Stimulated activated CD4-positive, alpha-beta T cell treated with anti-CD3 and anti-CD28 coated beads, Interleukin-2, amount 100 ng/mL, for 48 hours (primary cell): ENCODE measurements around the gene FAM111A.
A peak's percentile ranks its signal among the peaks of the same experiment; 100 is the strongest.

Experiments used
- DNase-seq, 2 donors: peaks; one replicate each; pipeline ENCODE4 v3.0.0-alpha.2; 2020

Gene FAM111A

DNA sequence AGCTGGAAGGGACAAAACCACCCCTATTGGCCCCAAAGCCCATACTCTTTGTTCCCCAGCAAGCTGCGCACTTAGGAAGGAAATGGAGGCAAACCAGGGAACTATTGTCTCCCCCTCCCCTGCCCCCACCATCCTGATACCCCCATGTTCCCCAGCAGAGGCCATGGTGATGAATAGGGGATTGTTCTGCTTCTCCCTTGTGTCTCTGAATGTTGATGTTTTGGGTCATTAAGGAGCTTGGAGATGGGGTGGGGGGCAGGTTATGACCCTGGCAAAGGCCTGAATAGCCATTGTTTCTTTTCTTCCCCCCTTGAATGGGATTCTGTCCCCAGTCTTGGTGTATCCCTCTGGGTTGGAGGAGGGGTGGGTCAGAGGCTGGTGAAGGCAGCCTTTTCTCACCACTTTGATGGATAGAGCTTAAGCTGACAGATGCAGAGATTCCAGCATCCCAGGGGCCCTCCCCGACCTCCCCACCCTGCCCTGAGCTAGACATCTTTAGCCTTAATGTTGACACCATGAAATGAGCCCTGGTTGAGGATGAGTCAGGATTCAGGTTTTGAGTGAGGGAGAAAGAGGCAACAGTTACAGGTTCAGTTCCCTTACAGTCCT is 37.6 kb downstream of the FAM111A start:
- no peak for DNase-seq

- DNase-seq, result no peak
These were observed 38.3 kb downstream of the FAM111A start for GRCh38 chr11:59180907-59181306.

GRCh38 chr11:59181746-59182456 is 39.2 kb downstream of the FAM111A start:
- DNase-seq, result no peak

GRCh38 chr11:59182457-59183151 is 39.9 kb downstream of the FAM111A start:
- no peak for DNase-seq

DNA sequence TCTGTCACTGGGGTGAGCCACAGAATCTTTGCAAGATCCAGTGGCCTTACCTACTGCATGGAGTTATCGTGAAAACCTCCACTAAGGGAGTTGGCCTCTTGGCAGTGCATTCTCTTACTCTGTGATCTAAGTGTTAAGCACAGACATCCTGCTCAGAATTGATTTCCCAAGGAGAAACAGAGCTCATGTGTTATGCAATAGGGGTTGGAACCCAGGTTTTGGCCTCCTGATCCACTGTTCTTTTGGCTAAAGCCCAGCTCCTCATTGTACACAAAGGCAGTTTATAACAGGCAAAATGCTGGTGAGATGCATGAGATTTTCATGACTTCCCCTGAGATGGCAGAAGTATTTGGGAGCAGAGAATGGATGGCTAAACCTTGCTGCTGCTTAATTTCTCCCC is 41.1 kb downstream of the FAM111A start:
- DNase-seq, result no peak

GRCh38 chr11:59184691-59185339 is 42.2 kb downstream of the FAM111A start:
- no peak for DNase-seq

GRCh38 chr11:59185386-59185945 is 42.8 kb downstream of the FAM111A start:
- no peak for DNase-seq

GRCh38 chr11:59186130-59186594 is 43.5 kb downstream of the FAM111A start:
- DNase-seq, result peak; percentile 52 to 54

DNA sequence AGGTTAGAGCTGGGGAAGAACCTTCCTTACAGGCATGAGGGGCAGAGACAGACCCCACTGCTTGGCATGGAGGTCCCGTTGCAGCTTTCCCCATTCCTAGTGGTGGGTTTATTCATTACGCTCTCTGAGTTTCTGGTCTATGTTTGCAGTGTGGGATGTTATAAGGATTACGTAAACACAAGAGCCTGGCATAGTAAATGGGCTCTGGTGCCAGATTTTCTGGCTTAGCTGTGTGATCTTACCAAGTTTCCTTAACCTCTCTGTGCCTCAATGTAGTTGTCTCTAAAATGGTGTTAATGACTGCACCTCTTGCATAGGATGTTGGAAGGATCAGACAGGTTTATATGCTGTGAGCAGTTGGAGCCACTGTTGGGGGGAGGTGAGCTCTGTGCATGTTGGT is 44.4 kb downstream of the FAM111A start:
- DNase-seq, result no peak

DNA sequence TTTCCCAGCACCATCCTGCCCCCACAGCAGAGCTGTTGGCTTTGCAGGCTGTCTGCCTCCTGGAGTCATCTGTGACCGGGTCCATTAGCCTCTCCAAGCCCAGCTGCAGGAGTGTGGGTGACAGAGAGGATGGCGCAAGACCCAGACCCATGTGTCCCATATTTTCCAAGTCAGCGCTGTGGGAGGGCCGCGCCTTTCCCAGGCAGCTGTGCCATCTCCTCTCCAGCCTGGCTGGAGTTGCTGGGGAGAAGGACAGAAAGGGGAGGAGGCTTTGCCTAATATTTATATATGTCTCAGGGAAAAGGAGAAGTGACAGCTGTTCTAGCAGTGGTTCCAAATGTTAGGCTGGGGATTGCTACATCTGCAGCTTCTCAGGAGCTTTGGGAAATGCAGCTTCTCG is 44.9 kb downstream of the FAM111A start:
- DNase-seq, result no peak

DNA sequence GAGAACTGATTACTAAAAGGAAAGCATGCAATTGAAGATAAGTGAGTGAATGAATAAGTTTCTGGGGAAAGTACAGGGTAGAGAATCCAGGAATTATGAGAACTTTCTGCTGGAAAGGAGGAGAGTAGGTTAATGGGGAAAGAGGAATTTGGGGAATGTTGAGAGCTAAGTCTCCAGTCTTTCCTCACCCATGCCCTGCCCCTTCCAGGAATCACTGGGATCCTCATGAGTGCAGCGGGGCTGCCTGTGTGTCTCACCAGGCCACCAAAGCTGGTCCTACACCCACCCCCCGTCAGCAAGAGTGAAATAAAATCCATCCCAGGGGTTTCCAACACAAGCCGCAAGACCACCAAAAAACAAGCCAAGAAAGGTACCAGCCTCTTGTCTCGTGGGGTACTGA is 46.3 kb downstream of the FAM111A start:
- no peak for DNase-seq

DNA sequence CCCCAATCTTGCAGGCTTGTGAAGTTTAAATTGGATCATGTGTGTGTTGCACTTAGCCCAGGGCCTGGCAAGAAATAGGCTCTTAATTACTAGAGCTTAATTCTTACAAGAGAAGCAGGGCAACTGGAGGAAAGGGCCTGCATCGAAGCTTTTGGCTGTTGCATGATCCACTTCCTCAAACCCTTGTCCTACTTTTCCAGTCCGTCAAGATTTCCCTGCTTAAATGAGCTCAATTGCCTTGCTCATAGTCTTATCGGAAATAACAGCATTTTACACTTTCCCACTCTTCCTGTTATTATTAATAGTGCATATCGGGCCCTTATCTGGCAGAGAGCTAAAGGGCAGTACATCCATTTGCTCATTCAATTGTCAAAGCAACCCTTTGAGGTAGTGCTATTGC is 47.3 kb downstream of the FAM111A start:
- DNase-seq, result no peak

GRCh38 chr11:59191095-59191494 is 48.4 kb downstream of the FAM111A start:
- no peak for DNase-seq

GRCh38 chr11:59191890-59192289 is 49.2 kb downstream of the FAM111A start:
- no peak for DNase-seq

DNA sequence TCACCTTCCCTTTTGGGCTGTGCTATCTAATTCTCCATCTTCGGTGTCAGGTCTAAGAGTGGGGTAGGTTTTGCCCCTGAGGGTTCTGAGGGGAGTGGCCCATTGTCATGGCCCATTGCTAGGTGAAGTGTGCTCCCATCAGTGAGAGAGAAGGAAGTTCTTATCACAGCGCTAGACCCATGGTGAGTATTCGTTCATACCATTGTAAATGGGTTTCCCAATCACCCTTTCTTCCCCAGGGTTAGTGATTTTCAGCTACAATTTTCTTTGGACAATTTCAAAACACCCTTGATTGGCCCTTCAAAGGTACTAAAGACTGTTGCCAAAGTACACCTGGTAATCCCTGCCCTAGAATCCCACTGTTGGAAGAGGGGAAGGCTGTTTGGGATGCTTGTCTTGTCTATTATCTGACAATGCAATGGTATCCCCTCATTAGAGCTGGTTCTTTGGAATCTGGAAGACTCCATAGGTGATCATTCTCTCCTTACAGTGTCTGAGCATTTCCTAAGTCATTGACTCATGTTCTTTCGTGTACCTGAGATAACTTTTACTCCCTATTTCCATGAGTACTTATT is 49.9 kb downstream of the FAM111A start:
- DNase-seq, result no peak

GRCh38 chr11:59193587-59194130 is 51.0 kb downstream of the FAM111A start:
- DNase-seq, result no peak

DNA sequence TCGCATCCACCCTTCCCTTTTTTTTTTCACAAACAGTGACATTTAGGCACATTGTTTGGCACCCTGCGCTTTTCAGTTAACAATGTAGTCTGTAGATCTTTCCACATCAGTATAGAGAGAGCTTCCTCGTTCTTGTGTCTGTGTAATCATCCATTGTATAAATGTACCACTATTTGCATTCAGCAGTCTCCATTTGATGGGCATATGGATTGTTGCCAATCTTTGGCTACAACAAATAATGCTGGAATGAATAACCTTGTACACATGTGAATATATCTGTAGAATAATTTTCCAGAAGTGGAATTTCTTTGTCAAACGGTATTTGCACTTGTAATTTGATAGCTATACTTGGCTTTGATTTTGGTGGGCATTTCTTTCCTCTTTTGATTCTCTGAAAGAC is 52.9 kb downstream of the FAM111A start:
- DNase-seq, result no peak

DNA sequence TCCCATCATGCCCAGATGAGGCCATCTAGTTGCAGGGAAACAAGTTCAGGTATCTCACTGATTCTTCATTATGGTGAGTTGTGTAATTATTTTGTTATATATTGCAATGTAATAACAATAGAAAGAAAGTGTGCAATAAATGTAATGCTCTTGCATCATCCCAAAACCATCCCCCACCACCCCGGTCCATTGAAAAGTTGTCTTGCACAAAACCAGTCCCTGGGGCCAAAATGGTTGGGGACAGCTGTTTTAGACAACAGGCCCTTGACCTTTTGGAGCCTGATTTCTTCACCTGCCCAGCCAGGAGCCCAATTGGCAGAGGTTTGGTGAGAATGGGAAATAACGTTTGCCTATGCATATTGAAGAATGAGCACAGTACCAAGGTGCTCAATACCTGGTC is 54.1 kb downstream of the FAM111A start:
- no peak for DNase-seq

DNA sequence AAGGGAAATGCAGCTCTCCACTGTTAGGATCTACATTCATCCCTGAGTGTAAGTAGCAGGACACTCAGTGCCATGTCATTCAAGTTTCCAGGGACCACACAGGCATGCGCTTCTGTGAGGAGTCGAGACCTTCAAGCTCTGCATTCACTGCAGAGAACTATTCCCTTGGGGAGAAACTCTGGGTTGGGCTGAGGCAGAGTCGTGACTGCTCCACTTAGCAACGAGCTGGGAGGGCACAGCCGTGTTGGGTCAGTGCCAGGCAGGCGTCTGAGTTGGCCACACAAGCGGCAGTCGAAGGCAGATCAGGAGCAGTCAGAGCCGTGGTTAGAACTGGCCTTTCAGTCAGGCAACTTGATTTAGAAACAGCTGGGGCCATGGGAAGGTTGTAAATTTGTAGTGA is 55.3 kb downstream of the FAM111A start:
- no peak for DNase-seq

GRCh38 chr11:59198726-59199125 is 56.1 kb downstream of the FAM111A start:
- no peak for DNase-seq

- no peak for DNase-seq
These were observed 57.1 kb downstream of the FAM111A start for GRCh38 chr11:59199546-59200422.

- DNase-seq, result no peak
These were observed 57.7 kb downstream of the FAM111A start for GRCh38 chr11:59200423-59200746.
